ENCODE measurements around the gene CDC42.
A peak's percentile ranks its signal among the peaks of the same experiment; 100 is the strongest.

CDC42 gene

DNA sequence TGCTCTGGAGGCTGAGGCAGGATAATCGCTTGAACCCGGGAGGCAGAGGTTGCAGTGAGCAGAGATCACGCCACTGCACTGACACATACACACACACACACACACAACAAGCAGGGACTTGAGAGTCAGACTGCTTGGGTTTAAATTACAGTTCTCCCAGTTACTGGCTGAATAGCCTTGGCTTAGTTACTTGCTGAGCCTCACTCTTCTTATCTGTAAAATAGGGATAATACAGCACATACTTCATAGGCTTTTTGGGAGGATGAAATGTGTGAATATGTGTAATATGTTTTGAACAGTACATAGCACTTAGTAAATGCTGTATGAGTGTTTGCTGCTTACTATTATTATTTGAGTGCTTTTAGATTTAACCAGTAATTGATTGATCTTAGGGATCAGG, 23.8 kb downstream of the CDC42 start:
- DNase-seq, result no peak

DNA sequence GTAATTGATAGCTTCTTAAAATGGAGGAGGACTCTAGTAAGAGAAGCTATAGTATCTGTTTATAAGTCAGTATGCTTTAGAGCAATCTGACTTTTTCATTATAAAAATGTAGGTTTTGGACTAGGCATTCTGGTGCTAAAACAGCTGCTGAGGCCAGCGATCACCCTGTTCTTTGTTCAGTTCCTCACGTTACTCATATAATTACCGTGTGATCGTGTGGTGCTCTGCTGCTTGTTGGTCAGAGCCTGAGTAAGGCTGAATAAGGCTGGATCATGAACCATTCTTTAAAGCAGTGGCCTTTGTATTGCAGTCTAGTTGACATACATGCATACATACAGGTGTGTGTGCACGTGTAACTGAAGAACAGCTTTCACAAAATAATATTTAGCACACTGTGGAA, 25.2 kb downstream of the CDC42 start:
- no peak for DNase-seq

DNA sequence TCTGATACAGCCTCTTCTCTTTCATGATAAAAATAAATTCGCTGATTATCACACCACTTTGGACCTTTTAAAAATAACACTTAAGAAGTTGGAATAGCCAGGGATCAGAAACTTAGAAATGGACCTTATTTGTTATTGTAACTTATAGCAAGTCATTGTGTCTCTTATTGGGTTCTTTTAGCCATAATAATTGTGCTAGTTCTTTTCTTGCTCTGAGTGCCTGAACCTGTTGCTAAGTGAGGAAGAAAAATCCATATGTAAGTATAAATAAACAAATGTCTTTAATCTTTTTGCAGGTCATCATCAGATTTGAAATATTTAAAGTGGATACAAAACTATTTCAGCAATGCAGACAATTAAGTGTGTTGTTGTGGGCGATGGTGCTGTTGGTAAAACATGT, 25.6 kb downstream of the CDC42 start:
- DNase-seq, result no peak

DNA sequence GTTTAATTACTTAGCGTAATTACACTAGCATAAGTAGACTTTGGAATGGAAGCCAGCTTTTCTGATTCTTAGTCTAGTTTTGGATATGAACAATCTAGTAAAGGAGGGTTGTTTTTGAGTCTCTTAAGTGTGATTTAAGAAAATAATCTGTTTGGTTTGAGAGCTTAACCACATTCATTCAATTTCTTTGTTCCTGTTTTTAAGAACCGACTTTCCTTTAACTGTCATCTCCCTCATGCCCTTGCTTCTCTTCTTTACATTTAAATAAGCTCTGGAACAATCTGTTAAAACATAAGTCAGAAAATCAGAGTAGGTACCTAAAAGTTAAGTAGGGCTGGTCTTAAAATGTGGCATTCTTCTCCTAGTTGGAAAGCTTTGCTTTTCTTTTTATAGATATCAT, 27.7 kb downstream of the CDC42 start:
- no peak for DNase-seq

DNA sequence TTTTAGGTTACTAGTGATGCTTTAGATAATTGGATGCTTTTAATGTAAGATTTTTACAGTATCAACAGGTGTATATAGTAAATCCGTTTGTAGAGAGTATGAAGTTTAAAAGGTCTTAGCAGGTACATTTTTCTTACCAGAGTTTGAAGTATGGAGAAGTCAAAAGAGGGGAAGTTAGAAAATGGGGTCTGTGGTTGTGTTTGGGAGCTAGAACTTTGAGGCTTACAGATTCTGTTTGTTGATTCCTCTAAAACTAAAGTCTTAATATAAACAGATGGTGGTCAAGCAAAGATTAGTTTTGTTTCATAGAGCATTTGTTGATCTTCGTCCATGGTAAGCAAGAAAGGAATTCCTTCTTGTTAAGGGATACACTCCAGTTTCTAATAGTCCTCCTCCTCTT, 35.8 kb downstream of the CDC42 start:
- no peak for DNase-seq

DNA sequence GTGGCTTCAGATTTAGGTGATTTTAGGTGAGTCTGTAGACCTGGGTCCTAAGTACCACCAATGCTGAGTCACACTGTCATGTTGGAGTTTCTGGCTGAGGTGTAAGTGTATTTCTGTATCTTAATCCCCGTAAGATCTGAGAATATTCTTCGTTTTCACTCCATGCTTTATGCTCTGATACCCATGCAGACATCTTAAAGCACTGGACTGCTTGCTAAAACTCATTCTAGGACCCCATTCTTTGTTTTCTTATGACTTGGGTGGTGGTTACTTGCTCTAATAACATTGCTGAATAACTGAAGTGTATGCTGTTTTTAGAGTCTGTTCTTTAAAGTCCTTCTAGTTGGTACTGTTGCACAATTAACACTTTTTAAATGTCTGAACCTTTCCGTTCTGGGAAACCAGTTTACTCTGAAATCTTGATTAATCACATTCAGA, 36.6 kb downstream of the CDC42 start:
- DNase-seq, result no peak

DNA sequence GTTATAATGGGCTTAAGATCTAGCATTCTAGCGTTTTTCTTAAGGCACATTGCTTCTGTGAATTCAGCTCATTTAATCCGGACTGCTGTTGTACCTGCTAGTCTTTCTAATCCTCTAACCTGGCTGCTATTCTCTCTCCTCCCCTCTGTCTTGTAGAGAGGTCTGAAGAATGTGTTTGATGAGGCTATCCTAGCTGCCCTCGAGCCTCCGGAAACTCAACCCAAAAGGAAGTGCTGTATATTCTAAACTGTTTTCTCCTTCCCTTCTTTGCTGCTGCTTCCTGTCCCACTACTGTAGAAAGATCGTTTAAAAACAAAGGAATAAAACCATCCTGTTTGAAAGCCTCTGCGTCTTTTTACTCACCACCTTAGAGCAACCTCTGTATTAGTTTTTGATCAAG, 37.3 kb downstream of the CDC42 start:
- no peak for DNase-seq

DNA sequence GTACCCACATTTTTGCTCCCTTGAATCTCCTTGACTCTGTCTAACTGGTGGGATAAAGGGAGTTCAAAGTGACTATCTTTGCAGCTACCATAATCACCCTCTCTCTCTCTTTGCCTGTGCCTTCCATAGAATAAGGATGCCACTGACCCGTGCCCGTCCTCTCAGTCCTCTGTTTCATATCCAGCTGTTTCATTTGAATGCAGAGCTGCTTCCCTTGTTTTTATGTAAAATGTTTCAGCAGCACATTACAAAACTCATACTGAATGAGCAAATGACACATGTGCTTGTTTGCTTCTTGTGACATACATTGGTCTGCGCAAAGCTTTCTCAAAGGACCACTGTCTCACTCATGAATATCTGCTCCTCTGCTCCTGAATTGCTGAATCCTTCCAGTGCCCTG, 38.4 kb downstream of the CDC42 start:
- DNase-seq, result no peak

DNA sequence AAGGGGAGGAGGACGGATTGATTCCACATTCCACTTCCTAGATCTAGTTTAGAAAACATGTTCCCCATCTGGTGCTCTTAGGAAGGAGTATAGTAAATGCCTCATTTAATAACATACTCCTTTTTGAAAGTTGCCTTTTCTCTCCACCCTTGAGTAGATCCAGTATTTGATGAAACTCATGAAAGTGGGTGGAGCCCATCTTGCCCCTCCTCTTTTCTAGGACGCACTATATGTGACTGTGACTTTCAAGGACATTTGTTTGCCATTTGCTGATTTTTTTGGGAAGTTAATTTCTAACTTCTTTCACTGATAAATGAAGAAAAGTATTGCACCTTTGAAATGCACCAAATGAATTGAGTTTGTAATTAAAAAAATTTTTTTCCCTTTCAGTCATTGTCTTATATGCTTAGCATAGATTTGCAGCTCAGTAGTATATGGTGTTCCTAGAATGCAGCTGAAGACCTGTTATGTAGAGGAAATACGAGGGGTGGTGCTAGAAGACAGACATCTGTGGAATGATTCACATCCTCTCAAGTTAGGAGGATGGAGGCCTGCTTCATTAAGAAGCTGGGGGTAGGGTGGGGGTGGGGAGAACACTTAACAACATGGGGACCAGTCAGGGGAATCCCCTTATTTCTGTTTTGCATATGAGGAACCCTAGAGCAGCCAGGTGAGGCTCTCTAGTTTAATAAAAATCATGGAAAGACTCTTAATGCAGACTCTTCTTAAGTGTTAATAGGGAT, 39.7 kb downstream of the CDC42 start:
- peak; percentile 74 for DNase-seq

DNA sequence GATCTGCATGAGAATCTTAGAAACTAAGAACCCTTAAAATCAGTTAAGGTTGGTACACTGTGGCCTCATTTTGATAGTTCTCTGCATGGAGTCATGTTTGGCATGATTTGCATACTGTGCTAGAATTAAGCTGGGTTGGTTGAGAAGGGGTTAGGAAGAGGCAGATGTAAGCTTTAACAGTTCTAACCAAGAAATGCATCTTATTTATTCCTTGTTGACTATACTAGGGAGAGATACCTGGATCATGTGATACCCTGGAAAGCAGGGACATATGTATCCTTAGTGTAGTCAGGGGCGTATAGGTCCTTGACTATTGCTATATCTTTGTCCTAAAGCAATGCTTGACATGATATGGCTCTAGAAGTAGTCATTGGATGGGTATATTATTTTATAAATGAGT, 41.0 kb downstream of the CDC42 start:
- no peak for DNase-seq

DNA sequence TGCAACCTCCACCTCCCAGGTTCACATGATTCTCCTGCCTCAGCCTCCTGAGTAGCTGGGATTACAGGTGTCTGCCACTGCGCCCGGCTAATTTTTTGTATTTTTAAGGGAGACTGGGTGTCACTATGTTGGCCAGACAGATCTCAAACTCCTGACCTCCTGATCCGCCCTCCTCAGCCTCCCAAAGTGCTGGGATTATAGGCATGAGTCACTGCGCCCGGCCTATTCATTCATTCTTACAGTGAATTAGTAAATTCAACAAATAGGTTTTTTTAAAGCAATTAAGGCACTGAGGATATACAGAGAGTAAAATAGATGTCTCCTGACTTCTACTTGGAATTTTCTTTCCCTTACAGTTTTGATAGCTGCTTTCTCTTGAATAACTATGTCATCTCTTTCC, 43.5 kb downstream of the CDC42 start:
- DNase-seq, result no peak

DNA sequence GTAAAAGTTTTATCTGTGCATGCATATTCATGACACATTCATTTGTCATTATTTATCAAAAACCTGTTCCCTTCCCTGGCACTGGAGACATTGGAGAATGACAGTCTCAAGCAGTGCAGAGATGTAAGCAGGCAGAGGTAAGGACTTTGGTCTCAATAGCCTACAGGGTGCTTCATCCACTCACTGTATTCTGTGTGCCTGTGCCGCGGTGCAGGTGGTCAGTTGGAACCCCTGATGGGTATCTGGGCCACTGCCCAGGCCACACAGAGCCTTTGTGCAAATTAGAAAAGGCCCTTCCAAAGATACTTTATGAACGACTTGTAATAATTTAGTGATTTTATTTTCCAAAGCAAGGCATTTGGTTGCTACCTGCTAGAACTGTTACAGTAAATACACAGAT, 44.0 kb downstream of the CDC42 start:
- no peak for DNase-seq

DNA sequence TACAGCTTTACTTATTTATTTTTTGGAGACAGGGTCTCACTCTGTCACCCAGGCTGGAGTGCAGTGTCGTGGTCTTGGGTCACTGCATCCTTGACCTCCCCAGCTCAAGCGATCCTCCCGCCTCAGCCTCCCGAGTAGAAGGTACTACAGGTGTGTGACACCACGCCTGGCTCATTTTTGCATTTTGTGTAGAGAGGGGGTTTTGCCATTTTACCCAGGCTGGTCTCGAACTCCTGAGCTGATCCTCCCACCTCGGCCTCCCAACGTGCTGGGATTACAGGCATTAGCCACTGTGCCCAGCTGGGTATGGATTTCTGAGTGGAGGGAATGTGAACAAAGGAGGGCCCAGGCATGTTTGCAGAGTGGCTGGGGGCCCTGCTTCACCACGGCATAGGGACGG, 46.2 kb downstream of the CDC42 start:
- DNase-seq, result no peak

DNA sequence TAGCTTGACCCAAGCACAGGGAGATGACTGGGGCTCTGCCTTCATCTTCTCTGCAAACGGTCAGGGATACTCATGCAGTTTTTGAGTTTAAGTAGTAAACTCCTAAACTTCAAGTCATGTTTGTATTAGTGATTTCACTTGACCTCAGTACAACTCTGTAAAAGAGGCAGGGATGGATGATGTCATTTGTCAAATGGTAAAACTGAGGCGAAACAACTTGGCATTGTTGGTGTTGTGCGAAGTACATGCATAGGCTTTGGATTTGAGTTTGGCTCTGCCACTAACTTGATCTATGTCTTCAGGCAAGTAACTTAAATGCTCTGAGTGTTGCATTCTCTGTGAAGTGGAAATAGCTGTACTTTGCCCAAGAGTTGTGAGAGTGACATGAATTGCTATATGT, 47.7 kb downstream of the CDC42 start:
- DNase-seq, result no peak

DNA sequence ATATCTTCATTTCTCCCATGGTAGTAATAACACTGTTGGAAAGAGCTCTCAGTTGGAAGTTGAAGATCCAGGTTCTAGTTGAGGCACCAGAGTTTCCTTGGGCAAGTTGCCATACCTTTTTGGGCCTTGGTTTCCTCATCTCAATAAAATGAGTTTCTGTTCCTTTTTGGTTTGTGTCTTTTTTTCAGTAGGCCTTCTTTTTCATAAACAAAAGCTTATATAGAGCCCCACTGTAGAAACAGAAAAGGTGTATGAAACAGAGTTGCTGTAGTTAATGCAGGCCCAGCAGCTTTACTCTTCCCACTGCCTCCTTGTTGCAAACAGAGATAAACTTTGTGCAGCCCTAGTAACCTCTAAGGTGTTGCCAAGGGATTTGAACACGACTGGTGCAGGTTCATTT, 48.7 kb downstream of the CDC42 start:
- no peak for DNase-seq

DNA sequence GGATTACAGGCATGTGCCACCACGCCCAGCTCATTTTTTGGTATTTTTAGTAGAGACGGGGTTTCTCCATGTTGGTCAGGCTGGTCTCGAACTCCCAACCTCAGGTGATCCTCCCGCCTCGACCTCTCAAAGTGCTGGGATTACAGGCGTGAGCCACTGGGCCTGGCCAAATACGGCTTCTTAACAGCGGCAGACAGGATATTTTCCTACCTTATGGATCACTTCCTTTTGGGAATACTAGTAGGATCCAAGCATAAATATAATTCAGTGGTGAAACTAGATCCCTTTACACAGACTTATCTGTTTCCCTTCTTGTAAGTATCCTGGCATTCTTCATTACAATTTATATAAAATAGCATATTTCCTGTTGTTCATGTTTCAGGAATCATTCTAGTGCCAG, 49.5 kb downstream of the CDC42 start:
- no peak for DNase-seq

DNA sequence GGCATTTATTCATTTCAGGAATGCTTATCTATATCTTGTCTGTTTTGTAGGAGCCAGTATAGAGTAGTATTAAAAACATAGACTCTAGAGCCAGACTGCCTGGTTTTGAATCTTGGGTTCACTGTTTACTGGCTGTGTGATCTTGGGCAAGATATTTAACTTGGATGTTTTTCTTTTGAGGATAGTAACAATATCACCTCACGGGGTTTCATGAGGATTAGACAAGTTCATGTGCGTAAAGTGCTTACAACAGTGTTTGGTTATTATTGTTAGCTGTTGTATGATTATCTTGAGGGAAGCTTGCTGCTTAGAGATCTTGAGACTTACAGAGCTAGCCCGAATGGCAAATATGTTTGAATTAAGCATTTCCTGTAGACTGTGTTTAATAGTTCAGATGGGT, 50.2 kb downstream of the CDC42 start:
- no peak for DNase-seq

DNA sequence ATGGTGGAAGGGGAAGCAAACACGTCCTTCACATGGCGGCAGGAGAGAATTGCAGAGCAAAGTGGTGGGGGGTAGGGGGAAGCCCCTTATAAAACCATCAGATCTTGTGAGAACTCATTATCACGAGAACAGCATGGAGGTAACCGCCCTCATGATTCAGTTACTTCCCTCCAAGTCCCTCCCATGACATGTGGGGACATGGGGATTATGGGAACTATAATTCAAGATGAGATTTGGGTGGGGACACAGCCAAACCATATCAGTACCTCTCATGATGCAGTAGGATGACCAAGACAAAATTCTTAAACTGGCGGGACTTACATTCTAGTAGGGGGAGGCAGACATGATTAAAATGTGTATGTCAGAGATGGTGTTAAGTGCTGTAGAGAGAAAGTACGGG, 51.6 kb downstream of the CDC42 start:
- no peak for DNase-seq

DNA sequence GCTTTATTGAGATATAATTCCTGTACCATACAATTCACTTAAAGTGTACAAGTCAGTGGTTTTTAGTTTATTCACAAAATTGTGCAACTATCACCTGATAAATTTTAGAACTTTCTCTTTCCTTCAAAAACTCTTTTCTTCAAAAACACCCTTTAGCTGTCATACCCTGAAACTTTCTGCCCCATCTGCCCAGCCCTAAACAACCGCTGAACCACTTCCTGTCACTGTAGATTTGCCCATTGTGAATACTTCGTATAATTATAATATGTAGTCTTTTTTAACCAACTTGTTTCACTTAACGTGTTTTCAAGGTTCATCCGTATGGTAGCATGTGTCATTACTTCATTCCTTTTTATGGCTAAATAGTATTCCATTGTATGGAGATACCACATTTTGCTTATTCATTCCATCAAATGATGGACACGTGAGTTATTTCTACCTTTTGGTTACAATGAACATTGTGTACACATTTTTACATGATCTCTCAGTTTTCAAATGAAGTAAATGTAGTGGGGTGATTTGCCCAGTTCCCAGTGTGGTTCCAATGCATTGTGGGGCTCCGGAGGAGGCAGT, 52.4 kb downstream of the CDC42 start:
- DNase-seq, result no peak

DNA sequence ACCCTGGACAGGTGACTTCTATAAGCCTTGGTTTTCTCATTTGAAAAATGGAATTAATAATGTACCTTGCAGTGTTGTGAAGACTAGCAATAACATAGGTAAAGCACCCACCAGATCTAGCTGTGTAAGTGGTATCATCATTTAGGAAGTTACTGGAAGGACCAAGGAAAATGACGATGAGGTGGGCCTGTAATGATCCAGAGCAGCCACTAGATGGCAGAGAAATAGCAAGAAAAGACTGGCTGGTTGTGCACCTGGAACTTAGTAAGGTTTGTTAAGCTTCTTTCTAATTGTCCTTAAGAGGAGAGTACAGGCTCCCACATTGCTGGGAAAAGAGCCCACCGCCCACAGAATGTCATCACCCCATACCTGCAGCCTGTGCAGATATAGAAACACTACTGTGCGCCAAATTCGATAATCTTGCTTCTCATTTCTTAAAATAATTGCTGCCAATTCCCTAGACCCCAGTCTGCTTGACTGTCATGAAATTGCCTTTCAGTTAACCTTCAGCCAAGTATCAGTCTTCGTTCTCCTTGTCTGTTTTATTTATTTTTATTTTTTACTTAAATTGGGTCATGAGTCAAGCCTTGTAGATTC, 53.2 kb downstream of the CDC42 start:
- peak; percentile 51 for DNase-seq

DNA sequence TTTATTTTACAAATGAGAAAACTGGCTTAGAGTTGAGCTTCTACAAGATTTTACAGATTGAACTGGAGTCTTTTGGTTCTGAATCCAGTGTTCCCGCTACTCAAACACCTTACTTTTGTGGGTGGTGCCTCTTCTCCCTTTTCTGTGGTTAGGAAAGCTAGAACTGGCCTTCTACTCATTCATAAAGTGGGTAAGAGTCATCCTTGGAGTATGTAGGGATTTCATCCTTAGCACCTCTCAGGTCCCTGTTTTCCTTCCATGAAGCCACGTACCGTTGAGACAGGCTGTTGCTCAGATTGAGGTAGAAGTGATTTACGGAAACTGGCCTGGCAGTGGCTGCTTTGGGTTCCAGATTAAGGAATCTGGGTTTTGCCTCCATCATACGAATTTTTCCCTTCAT, 54.6 kb downstream of the CDC42 start:
- DNase-seq, result peak; percentile 32

DNA sequence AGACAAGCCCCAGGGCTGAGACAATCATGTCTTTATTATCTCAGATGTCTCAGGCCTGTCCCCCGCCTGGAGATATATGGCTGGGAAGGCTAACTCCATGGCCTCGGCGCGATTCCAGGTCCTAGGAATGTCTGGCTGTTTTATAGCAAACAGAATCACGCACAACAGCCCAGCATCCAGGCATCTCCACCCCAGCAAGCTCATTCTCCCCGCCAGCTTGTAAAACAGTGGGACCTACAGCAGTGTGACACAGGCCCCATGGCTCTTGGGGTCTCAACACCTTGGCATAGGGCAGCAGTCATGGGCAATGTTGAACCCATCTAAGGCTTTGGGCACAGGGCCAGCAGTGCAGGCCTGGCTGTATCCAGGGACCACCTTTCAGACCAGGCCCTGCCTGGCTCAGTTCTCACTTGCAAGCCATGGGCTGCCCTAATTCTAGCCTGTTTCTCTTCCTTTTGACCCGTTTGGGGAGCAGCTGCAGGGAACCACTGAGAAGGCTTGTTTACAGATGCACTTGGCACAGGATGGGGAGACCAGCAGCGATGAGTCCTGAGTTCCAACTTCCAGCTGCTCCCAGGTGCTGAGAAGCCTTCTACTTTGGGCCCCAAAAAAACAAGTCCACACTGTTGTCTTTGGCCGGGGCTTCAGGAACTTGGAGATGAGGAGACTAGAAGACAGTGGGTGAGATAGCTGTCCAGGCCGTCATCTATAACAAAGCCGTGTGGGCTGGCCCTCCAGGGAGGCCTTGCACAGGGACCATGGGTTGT, 56.0 kb downstream of the CDC42 start:
- DNase-seq, result no peak

DNA sequence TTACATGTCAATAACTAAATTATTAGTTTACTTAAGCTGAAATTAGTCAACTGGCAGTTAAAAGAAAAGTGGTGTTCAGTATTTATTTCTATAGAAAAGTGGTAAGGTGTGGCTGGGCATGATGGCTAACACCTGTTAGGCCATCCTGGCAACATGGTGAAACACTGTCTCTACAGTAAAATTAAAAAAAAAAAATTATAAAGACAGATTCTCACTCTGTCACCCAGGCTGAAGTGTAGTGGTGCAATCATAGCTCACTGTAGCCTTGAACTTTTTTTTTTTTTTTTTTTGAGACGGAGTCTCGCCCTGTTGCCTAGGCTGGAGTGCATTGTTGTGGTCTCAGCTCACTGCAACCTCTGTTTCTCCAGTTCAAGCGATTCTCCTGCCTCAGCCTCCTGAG, 57.5 kb downstream of the CDC42 start:
- DNase-seq, result no peak

DNA sequence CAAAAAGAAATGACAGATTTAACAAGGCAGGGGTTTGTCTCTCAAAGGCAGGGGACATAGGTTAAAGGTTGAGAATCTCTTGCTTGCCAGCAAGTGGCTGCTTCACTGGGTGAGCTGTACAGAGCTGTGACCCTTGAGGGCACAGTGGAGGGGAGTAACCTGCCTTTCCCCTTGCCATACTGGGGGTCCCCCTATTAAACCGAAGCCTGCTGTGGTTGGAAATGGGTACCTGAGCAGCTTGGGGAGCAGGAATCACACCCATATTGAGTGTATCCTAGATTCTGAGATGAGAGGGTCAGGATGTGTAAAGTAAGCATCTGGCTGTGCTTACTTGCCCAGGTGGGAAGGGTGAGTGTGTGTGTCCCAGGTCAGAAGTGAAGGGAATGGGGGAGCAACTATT, 58.6 kb downstream of the CDC42 start:
- DNase-seq, result no peak
